Endodermal cell (in vitro differentiated cells): ENCODE results near the gene EDN2. TPM values are rescaled to one million over a fixed set of nuclear protein-coding genes. Genes with fewer than 3 reads are reported as not detected.

Experiments
- DNase-seq: peaks from one replicate; pipeline ENCODE4 v3.0.0-alpha.2; 2017
- H3K27ac ChIP-seq: 2 replicates; pipeline ENCODE4 v1.5.1; 2013; ENCODE audit warnings: mild to moderate bottlenecking, low read depth, low read length, moderate library complexity
- H3K27me3 ChIP-seq: 2 replicates; pipeline ENCODE4 v1.6.1; 2013; ENCODE audit warnings: mild to moderate bottlenecking, low read length, moderate library complexity; ENCODE audit not compliant: insufficient read depth, control insufficient read depth, poor library complexity, severe bottlenecking
- H3K36me3 ChIP-seq: 2 replicates; pipeline ENCODE4 v1.7.0; 2013; ENCODE audit warnings: mild to moderate bottlenecking, low read length, moderate library complexity; ENCODE audit not compliant: control insufficient read depth, insufficient read depth
- H3K4me1 ChIP-seq: one replicate; pipeline ENCODE4 v1.7.0; 2013; ENCODE audit warnings: low read length; ENCODE audit not compliant: control insufficient read depth, insufficient read depth
- H3K4me3 ChIP-seq: 2 replicates; pipeline ENCODE4 v1.5.1; 2013; ENCODE audit warnings: mild to moderate bottlenecking, low read length, moderate library complexity
- H3K9ac ChIP-seq: 2 replicates; pipeline ENCODE4 v1.6.1; 2013; ENCODE audit warnings: mild to moderate bottlenecking, low read length, moderate library complexity; ENCODE audit not compliant: poor library complexity, severe bottlenecking; ENCODE audit errors: extremely low read depth
- H3K9me3 ChIP-seq: 2 replicates; pipeline ENCODE4 v1.6.1; 2013; ENCODE audit warnings: mild to moderate bottlenecking, low read length, moderate library complexity; ENCODE audit not compliant: control insufficient read depth
- H3K27ac Mint-ChIP-seq: 2 replicates; pipeline ENCODE4 v1.8.0; 2020; ENCODE audit warnings: mixed read lengths
- H3K27me3 Mint-ChIP-seq: 2 replicates; pipeline ENCODE4 v1.8.0; 2021; ENCODE audit warnings: mild to moderate bottlenecking, mixed read lengths; ENCODE audit not compliant: insufficient read depth
- H3K36me3 Mint-ChIP-seq: 2 replicates; pipeline ENCODE4 v1.8.0; 2020; ENCODE audit warnings: low read depth, mixed read lengths
- H3K4me1 Mint-ChIP-seq: 2 replicates; pipeline ENCODE4 v1.8.0; 2020; ENCODE audit warnings: mixed read lengths
- H3K4me3 Mint-ChIP-seq: 2 replicates; pipeline ENCODE4 v1.8.0; 2020; ENCODE audit warnings: mild to moderate bottlenecking, moderate library complexity, mixed read lengths
- H3K9me3 Mint-ChIP-seq: 2 replicates; pipeline ENCODE4 v1.8.0; 2020; ENCODE audit warnings: mild to moderate bottlenecking, mixed read lengths
- CTCF ChIP-seq: fragments of 200-600 bp; sonication (generic); conservative IDR thresholded peaks from 2 replicates; pipeline ENCODE4 v1.5.0; 2021; ENCODE audit warnings: antibody characterized with exemption, mild to moderate bottlenecking
- WGBS, 2 experiments: methylation state at CpG; one replicate each; pipeline versions ENCODE4 v1.1.5 to v1.1.7; 2013; ENCODE audit warnings: missing lambda C conversion rate in 2 of 2, mixed read lengths in 1 of 2; ENCODE audit not compliant: insufficient coverage in 1 of 2, insufficient read length in 1 of 2; 5-methylcytosine and 5-hydroxymethylcytosine counted together
- total RNA-seq, 2 donors: library from RNA; stranded (reverse); fragmentation: NEBNext Ultra II Directional in 1 of 2; extraction: Animal tissue kit (Norgen Biotek cat#: 25700) in 1 of 2; gene quantifications; 2 replicates in 1 of 2; 3 replicates in 1 of 2; pipeline ENCODE4 v1.2.1, GENCODE V29; 2021

Gene EDN2
- total RNA-seq, 2 donors from 2014 or later, result not detected

GRCh38 chr1:41462680-41463004, 21.8 kb downstream of the EDN2 start:
- no peak for TF ChIP-seq CTCF
- H3K9me3 Mint-ChIP-seq, result no peaks in the 10 kb centered on the region
- no peak overlapping the region for H3K9ac ChIP-seq

GRCh38 chr1:41461790-41462679, 22.4 kb downstream of the EDN2 start:
- 85 to 89% methylated on average over 2 to 4 of the region's 4 CpGs for WGBS, 2 experiments
- no peak for DNase-seq
- Mint-ChIP-seq H3K27me3 (peaks cover 1% of the 10 kb centered on the region), H3K27ac (no peak overlapping the region), H3K4me3 (no peak overlapping the region), H3K9me3 (no peaks in the 10 kb centered on the region), H3K4me1 (no peaks in the 10 kb centered on the region), H3K36me3 (no peaks in the 10 kb centered on the region)
- H3K36me3 ChIP-seq, result no peaks in the 10 kb centered on the region
- no peak overlapping the region for H3K27ac ChIP-seq
- no peak overlapping the region for H3K4me3 ChIP-seq
- H3K9me3 ChIP-seq, result no peaks in the 10 kb centered on the region
- no peaks in the 10 kb centered on the region for H3K4me1 ChIP-seq
- no peaks in the 10 kb centered on the region for H3K27me3 ChIP-seq
- TF ChIP-seq CTCF, result no peak
- H3K9ac ChIP-seq, result no peak overlapping the region

More at GRCh38 chr1:41462680-41463004, 21.8 kb downstream of the EDN2 start:
- Mint-ChIP-seq H3K4me3 (no peak overlapping the region), H3K27ac (no peak overlapping the region), H3K4me1 (no peaks in the 10 kb centered on the region), H3K36me3 (no peaks in the 10 kb centered on the region), H3K27me3 (peaks cover 1% of the 10 kb centered on the region)
- WGBS, 2 experiments, result 88 to 93% methylated on average over 2 of the region's 2 CpGs
- H3K27me3 ChIP-seq, result no peaks in the 10 kb centered on the region
- H3K27ac ChIP-seq, result no peak overlapping the region
- H3K36me3 ChIP-seq, result no peaks in the 10 kb centered on the region
- peaks cover under 1% of the 10 kb centered on the region for H3K4me1 ChIP-seq
- DNase-seq, result no peak
- no peaks in the 10 kb centered on the region for H3K9me3 ChIP-seq
- no peak overlapping the region for H3K4me3 ChIP-seq

- no peak overlapping the region for H3K4me3 Mint-ChIP-seq
- Histone ChIP-seq H3K36me3 (no peaks in the 10 kb centered on the region), H3K27me3 (no peaks in the 10 kb centered on the region), H3K27ac (no peak overlapping the region), H3K4me3 (no peak overlapping the region), H3K9ac (no peak overlapping the region), H3K4me1 (no peaks in the 10 kb centered on the region), H3K9me3 (no peaks in the 10 kb centered on the region)
- H3K4me1 Mint-ChIP-seq, result no peaks in the 10 kb centered on the region
- 93 to 94% methylated on average over 6 to 10 of the region's 10 CpGs for WGBS, 2 experiments
- H3K36me3 Mint-ChIP-seq, result no peaks in the 10 kb centered on the region
- no peak for DNase-seq
- no peak for TF ChIP-seq CTCF
- H3K9me3 Mint-ChIP-seq, result no peaks in the 10 kb centered on the region
- peaks cover 6% of the 10 kb centered on the region for H3K27me3 Mint-ChIP-seq
- no peak overlapping the region for H3K27ac Mint-ChIP-seq
Observed at GRCh38 chr1:41456847-41457540, 27.5 kb downstream of the EDN2 start.
